Amniotic stem cell (primary cell): Measurements from ENCODE around the gene LPIN3.

Experiments used
- DNase-seq: peaks from one replicate; lab custom pipeline; 2025; lab: John Stamatoyannopoulos, UW

Gene LPIN3

GRCh38 chr20:41365777-41366545 is 25.3 kb downstream of the LPIN3 start:
- no peak for DNase-seq

GRCh38 chr20:41366546-41367392 is 26.1 kb downstream of the LPIN3 start, which contains the start of gene EMILIN3:
EMILIN3 (minus strand) TSS chr20:41366818; CDS start chr20:41366634, 184 bp downstream.
- DNase-seq, result no peak

GRCh38 chr20:41367393-41367695 is 26.7 kb downstream of the LPIN3 start:
- DNase-seq, result no peak

GRCh38 chr20:41367956-41368355 is 27.3 kb downstream of the LPIN3 start:
- no peak for DNase-seq

GRCh38 chr20:41369673-41370072 is 29.1 kb downstream of the LPIN3 start:
- DNase-seq, result no peak

- no peak for DNase-seq
Measured at GRCh38 chr20:41370176-41370575, 29.6 kb downstream of the LPIN3 start.

- no peak for DNase-seq
Measured at GRCh38 chr20:41371371-41371770, 30.8 kb downstream of the LPIN3 start.

GRCh38 chr20:41373251-41373783 is 32.7 kb downstream of the LPIN3 start:
- no peak for DNase-seq

- DNase-seq, result no peak
Measured at GRCh38 chr20:41373931-41374920, 33.6 kb downstream of the LPIN3 start.

GRCh38 chr20:41375846-41376245 is 35.2 kb downstream of the LPIN3 start:
- no peak for DNase-seq

- no peak for DNase-seq
Measured at GRCh38 chr20:41376349-41376748, 35.7 kb downstream of the LPIN3 start.

GRCh38 chr20:41377275-41377674 is 36.7 kb downstream of the LPIN3 start:
- no peak for DNase-seq

- DNase-seq, result no peak
Measured at GRCh38 chr20:41379551-41379950, 38.9 kb downstream of the LPIN3 start.

GRCh38 chr20:41380551-41381193 is 40.1 kb downstream of the LPIN3 start:
- no peak for DNase-seq

- no peak for DNase-seq
Measured at GRCh38 chr20:41382791-41383305, 42.2 kb downstream of the LPIN3 start.

- no peak for DNase-seq
Measured at GRCh38 chr20:41386502-41387427, 46.1 kb downstream of the LPIN3 start.

GRCh38 chr20:41387444-41387851 is 46.8 kb downstream of the LPIN3 start:
- no peak for DNase-seq

GRCh38 chr20:41390889-41391288 is 50.3 kb downstream of the LPIN3 start:
- no peak for DNase-seq

GRCh38 chr20:41391587-41392001 is 51.0 kb downstream of the LPIN3 start:
- DNase-seq, result no peak

- DNase-seq, result no peak
Measured at GRCh38 chr20:41392295-41392694, 51.7 kb downstream of the LPIN3 start.
